NCI-H2171 treated with DMSO at 0.1 percent for 48 hours (cell line): ENCODE results near the gene ALDH3A1.

Experiments
- DNase-seq: peaks from one replicate; lab custom pipeline; 2025; lab: John Stamatoyannopoulos, UW

ALDH3A1 gene

DNA sequence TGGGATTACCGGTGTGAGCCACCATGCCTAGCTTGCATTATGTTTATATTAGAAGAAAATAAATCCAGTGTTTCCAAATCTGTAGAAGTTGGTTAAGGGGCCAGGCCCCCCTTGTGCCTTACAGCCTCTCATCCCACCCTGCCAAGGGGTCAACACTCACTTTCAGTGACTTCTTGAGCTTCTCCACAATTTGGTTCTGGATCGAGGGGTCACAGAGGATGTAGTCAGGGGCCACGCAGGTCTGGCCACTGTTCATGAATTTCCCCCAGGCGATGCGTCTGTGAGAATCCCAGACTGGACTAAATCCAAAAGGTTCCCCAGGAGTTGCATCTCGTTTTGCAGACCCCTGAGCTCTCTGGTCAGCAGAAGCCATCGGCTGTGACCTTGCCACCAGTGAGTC is 7.2 kb downstream of the ALDH3A1 start:
- no peak for DNase-seq

DNA sequence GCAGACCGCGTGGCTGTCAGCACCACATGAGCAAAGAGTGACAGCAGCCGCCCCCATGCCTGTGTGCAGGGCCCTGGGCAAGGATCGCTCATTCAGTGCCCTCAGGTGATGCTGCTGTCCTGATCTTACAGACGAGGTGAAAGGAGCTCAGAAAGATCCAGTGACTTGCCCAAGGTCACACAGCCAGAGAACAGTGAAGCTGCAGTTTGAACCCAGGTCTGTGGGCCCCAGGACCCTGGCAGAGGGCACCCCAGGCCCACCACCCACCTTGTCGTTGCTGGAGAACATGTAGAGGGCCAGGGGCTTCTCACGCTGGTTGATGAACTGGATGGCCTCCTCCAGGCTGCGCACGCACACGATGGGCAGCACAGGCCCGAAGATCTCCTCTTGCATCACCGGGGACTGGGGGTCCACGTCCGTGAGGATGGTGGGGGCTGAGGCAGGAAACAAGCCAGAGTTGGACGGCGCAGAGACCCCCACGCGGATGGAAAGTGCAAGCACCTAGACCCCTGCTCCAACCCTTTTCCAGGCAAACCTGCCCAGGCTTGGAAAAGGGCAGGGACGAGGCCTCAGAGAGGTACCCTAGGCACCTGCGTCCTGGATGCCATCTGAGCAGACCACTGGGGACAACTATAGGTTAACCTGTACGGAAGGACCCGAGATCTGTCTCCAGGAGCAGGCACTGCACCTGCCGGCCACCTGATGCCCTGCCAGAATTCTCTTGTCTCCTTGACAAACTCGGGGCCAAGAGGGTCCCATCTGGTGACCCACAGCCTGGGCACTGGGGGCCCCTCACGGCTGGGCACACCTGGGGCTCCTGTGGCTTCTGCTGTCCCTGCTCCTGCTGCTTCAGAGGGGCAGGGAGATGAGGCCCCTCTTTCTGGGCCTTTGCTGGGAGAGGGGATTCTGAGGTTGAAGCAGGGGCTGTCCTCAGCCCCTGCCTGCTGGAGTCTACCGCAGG is 8.6 kb downstream of the ALDH3A1 start:
- DNase-seq = no peak

DNA sequence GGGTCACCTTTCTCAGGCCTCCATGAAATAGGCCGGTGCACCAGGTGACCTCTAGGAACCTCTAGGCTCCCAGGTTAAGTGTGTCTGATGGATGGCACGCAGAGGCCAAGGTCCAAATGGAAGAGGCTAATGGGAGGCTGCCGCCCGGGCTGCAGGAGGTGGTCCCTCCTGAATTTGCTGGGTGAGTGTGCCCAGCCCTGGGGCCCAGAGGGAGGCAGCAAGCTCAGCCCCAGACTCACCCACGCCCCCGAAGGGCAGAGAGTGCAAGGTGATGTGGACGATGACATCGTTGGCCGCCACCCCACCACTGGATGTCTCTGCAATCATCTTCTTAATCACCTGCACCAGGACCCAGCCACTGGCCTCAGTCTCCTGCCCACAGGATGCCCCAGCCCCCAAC is 9.3 kb downstream of the ALDH3A1 start:
- no peak for DNase-seq

DNA sequence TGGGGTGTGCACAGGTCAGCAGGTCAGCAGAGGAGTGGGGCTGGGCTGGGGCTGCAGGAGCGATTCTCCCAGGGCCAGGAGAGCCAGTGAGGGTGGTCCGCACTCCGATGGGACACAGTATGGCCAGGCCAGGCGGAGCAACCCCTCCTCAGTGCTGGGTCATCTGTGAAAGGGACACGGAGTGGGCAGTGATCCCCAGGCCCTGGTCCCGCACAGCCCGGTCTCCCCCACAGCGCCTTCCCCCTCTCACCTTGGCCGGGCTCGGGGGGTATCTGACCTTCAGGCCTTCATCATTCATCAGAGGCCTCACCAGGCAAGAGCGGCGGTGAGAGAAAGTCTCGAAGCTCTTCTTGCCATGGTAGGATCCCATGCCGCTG is 10.0 kb downstream of the ALDH3A1 start:
- DNase-seq = no peak

DNA sequence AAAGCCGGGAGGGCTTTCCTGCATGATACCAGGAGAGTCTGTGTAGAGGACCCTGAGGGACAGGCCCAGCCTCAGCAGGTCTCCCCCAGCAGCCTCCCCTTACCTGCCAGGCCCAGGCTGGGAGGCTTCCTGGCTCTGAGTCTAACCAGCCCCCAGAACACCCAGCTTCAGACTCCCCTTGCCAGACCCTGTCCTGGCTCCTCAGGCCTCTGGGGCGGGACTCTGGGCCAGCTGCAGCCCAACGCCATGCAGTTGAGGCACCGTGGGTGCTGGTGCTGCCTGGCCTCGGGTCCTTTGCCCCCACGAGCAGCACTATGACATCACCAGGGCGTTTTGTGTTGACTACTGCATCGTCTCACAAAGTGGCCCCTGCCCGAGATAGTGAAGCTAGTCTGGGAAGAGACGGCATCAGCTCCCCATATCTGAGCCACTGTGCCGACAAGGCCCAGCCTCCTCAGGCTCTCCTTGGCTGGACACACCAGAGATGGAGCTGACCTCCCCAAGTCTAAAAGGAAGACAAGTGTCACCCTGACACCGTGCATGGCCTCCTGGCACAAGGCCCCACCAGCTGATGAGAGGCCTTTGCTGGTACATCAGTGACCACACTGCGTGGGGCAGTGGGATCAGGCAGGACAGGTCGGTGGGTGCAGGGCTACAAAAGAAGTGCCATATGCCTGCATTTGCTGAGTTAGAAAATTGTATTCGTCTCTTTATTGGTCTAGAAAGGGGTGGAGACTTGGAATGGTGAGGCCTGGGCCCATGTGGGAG is 10.6 kb downstream of the ALDH3A1 start:
- no peak for DNase-seq

DNA sequence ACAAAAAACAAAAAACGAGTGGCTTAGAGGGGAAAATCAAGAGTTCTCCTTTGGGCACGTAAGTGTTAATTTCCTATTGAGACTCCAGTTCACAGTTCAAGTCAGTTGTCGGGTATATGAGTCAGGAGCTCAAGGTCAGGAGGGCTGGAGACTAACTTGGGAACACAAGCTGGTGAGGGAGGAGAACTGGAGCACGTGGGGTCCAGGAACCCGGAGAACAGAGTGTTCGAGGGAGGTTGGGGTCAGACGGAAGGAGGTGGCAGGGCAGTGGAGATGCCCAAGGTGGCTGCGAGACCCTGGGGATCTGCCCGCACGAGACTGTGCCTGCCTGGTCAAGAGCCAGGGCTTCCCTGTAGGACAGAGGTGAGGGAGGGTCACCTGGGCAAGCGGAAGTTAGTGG is 12.0 kb downstream of the ALDH3A1 start:
- no peak for DNase-seq

DNA sequence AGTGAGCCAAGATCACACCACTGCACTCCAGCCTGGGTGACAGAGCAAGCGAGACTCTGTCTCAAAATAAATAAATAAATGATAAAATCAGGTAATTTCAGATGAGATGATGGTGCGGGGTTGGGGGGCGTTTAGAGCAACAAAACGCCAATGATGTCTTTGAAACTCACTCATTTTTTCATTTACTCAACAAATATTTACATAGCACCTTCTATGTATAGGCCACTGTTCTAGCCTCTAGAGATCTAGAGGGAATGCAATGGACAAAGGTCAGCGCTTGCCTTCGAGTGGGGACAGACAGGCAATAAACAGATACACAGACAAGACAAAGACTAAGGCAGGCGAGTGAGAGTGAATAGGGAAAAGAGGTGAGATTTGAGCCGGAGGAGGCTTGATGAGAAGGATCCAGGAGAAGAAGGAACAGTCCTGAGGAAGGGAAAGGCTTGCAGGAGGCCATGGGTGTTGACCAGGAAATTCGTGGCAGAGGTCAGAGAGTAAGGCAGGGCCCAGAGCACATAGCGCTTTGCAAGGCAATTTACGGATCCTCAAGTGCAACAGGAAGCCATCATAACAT is 14.1 kb downstream of the ALDH3A1 start:
- DNase-seq = no peak

DNA sequence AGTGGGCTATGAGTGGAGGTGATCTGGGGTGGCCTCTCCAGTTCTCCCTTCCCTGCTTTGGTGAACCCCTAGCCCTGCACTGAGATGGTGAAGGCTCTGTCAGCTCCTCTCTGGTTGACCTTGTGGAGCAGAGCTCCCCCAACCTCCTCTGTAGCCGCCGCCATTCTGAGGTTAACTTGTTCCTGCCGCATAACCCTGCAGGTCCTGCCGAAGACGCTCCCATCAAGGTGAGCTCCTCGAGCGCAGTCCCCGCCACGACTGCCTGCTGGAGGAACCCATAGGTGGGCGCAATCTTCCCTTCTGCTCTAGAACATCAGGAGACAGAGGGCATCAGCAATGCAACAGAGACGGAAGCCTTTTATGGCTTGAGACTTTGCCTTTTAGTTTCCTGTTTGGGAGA is 16.5 kb downstream of the ALDH3A1 start:
- DNase-seq = no peak

DNA sequence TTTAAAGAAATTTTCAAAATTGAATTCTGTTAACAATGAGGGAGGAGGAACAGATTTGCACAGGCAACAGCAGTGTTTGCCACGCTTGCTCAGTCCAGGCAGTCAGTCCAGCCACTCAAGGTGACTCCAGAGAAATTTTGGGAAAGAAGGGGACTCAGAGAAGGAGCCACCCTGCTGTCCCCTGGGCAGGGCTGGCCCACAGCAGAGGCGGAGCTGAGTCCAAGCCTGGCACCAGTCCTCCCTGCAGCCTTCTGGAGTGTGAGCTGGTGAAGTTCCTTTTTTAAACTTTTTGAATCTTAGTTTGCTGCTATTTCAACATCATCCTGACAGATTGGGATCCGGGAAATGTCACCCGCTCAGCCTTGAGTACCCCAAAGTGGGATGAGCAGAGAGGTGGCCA is 17.3 kb downstream of the ALDH3A1 start:
- DNase-seq = no peak

DNA sequence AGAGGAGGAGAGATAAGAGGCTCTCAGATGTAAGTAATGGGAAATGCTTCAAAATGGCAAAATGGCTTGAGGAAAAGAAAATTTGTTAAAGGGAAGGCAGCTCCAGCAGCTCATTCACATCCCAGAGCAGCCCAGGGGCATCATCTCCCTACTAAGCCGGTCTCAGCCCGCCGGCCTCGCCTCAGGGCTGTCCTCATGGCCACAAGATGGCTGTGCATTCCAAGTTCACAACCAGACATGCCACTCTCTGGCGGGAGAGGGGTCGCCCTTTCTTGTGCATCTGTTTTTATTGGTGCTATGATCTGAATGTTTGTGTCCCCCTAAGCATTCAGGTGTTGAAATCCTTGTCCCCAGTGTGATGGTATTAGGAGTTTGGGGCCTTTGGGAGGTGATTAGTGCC is 18.2 kb downstream of the ALDH3A1 start:
- DNase-seq = no peak

DNA sequence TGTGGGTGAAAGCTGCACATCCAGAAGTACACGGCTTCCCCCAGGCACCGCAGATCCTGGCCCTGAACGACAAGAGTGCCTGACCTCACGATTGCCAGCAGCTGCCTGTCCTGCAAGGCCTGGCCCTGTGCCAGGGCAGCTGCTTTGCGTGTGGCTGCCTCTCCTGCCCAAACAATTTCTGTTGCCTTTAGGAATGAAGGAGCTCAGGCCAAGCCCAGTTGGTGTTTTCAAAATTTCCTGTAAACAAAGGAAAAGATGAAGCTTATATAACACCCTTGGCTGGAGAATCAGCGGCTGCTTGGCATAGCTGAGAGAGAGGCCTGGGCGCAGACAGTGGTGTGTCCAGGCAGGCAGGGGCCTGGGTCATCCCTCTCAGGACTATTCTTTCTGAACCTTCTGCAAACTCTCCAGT is 20.0 kb downstream of the ALDH3A1 start:
- peak; percentile 46 for DNase-seq

DNA sequence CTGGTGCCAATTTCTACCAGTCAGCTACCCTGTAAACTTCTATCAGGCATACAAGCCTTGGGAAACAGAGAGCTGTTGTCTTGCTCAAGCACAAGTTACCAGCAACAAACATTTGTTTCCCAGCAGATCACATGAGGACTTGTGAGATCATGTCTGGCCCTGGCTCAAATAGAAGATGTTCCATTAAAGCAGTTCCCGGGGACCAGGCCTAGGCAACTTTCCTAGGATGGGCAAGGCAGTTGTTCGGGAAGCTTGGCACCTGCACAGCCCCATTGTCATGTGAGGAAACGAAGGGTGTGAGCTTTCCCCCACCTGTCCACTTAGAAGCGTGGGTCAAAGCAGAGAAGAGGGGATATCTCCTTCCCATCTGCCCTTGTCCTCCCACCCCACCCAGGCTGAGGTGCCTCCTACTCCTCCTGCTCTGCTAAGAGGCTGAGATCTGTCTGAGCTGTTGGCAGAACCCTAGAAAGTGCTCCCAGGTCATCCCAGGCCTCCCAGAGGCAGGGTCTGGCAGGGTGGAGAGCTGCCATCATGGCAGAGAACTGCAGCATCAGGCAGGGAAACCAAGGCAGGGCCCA is 20.5 kb downstream of the ALDH3A1 start:
- DNase-seq = no peak

DNA sequence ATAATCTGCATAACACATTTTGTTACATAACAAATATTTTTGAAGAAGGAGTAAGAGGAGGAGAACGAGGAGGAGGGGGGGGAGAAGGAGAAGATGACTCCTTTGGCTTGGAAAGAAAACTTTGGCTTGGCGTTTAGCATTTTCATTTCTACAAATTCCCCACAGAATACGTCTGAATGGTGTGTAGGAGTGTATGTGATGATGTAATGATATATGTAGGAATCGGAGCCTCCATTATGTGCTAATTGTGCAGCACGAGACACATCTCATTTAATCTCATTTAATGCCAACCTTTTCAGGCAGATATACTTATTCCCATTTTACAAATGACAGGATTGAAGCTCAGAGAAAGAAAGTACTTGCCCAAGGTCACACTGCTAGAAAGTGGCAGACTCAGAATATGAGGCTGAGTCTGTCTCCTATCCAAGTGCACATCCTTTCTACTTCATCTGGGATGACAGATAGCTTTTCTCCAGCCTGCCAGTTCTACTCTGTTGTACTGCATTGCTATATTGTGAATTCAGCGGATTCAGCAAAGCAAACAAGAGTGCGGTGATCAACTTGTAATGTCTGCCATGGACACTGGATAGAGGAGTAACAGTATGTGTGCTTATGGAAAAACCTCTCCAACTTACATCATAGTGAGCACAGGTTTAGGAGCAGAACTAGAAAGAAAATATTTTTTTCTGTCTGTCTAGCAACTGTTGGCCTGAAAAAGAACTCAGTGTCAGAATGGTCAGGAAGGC is 21.3 kb downstream of the ALDH3A1 start:
- DNase-seq = no peak

DNA sequence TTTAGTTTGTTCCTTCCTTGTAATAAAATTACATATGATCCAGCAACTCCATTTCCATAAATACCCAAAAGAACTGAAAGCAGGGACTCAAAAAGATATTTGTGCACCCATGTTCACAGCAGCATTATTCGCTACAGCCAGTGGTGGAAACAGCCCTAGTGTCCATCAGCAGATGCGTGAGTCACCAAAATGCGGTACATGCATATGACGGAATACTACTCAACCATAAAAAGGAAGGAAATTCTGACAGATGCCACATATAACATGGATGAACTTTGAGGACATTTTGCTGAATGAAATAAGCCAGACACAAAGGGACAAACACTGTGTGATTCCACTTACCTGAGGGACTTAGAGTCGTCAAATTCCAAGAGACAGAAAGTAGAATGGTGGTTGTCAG is 22.6 kb downstream of the ALDH3A1 start:
- DNase-seq = no peak

DNA sequence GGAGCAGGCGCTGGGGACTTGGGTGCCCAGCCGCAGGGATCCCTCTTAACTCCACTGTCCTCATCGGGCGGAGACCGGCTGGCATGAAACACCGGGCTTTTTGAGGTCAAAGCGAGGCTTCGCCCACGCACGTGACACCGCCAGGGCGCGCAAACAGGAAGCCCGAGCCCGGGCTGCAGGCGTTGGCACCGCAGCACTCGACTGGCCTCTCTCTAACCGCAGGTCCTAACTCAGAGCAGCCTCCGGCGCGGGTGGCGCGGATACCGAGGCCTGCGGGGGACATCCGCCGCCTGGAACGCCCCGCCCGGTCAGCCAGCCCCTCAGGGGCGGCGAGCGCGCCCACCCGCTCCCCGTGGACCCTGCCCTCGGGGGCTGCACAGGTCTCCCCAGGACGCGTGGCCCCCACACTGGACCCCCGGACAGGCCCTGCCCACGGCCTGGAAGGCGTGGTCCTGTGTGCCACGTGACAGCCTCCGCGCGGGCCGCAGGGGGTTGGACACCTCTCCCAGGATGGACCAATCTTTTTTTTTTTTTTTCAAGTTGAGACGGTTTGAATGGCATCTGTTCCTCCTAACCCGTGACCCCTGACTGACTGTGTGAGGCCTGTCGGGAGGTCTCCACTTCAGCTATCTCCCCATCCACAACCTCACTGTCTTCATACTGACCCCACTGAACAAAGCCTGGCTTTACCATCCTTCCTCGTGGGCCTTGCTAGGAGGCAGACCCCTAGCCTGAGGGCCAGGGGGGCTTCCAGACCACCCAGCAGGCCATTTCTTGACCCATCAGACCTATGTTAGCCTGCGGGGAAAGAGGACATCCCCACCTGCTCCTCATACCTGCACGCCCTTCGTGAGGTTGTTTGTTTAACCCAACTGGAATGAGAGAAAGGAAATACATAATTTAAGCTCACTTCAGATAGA is 23.3 kb downstream of the ALDH3A1 start:
- no peak for DNase-seq

DNA sequence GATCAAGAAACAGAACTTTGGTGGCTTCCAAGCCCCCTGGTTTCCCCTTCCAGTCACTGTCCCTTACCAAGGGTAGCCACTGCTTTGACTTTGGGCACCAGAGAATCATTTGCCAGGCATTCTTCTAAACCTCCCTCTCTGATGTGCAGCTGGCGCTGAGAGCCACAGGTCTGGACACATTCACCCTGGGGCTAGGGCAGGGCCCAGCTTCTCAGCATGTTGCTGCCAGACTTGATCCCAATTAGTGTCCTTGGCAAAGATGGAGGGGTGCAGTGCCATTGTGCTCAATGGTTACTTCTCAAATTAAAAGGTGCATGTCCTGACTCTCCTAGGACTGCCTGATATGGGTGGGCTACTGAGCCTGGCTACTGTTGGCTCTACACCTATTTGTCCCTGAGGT is 24.1 kb downstream of the ALDH3A1 start:
- DNase-seq = no peak

DNA sequence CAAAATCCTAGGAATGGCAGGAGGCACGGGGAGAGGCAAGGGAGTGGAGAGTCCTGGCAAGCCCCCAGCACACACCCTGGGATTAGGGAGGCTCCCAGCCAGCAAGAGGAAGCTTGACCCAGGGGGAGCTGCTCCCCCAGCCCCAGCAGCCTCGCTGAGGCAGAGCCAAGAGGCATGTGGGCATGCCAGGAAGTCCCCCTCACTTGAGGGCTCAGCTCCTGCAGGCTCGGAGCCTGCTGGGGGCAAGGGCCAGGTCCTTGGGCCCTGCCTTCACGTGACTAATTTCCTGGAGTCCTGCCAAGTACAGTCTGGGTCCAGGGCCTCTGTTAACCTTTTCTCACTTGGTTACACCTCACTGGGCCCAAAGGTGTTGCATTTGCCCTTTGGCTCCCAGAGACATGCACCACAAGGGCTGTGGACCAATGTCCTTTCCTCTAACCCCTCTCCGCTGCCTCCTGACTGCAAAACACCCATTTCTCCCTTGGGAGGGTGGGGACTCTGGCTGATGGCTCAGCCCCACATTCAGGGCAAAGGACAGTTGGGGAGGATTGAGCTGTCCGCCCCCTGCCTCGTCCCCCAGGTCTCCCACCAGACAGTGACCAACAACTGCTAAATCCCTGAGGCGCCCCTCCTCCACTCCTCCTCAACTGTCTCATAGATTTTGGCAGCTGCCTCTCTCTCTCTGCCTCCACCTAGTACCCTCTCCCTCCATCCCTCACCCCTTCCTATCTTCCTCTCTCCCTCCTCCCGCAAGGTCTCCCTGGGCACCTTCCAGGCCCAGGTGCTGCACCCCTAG is 27.3 kb downstream of the ALDH3A1 start:
- no peak for DNase-seq

DNA sequence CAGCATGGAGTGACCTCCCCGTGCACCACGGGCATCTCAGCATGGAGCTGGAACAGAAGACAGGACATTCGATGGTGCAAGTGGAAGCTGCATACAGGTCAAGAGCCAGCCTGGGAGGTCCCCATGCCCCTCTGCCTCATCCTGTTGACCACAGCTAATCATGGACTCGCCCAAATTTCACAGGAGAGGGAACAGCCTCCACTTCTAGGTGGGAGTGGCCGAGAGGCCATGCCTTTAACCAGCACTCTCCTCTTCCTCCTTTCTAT is 28.0 kb downstream of the ALDH3A1 start:
- no peak for DNase-seq

DNA sequence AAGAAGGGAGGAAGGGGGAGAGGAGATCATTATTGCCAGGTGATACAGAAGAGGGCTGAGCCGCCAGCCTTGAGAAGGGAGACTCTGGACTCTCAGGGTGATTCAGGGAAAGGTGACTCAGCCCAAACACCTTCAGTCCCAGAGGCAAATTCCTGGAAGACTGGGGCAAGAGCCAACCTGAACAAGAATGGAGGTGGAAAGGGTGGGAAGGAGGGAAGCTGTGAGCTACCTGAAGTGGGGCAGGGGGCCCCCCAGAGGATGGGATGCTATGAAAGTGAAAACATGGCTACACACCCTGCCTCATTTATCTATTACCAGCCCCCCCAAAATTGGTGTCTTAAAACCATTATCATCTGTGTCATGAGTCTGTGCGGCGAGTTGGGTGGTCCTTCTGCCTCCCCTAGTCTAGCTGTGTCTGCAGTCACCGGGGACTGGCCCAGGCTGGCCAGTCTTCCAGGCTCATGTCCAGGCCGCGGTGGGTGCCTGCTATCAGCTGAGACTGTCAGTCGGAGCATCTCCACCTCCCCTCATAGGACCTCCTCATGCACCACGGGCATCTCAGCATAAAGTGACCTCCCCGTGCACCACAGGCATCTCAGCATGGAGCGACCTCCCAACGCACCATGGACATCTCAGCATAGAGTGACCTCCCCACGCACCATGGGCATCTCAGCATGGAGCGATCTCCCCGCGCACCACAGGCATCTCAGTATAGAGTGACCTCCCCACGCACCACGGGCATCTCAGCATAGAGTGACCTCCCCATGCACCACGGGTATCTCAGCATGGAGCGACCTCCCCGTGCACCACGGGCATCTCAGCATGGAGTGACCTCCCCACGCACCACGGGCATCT is 28.5 kb downstream of the ALDH3A1 start:
- no peak for DNase-seq
